Activated T-cell treated with anti-CD3 and anti-CD28 coated beads, Interleukin-2, amount 50 U/mL, for 24 hours (primary cell): ENCODE data around the gene CRCP.
"Not testable (repeated sequence)": the region's sequence is repeated elsewhere in the genome, so short reads cannot be mapped to it uniquely, and the experiment has no call there.

Source experiments
- DNase-seq: peaks from one replicate; pipeline ENCODE4 v3.0.0-alpha.2; 2020
- H3K27ac Mint-ChIP-seq: 2 replicates; pipeline ENCODE4 v1.8.0; 2020; ENCODE audit warnings: mild to moderate bottlenecking, mixed read lengths
- H3K27me3 Mint-ChIP-seq: 2 replicates; pipeline ENCODE4 v1.8.0; 2020; ENCODE audit warnings: mixed read lengths
- H3K36me3 Mint-ChIP-seq: 2 replicates; pipeline ENCODE4 v1.8.0; 2020; ENCODE audit warnings: low read depth, mixed read lengths
- H3K4me1 Mint-ChIP-seq: 2 replicates; pipeline ENCODE4 v1.8.0; 2020; ENCODE audit warnings: low read depth, mixed read lengths
- H3K4me3 Mint-ChIP-seq: 2 replicates; pipeline ENCODE4 v1.8.0; 2020; ENCODE audit warnings: mild to moderate bottlenecking, moderate library complexity, mixed read lengths
- H3K9me3 Mint-ChIP-seq: 2 replicates; pipeline ENCODE4 v1.8.0; 2020; ENCODE audit warnings: mixed read lengths

The CRCP gene

DNA sequence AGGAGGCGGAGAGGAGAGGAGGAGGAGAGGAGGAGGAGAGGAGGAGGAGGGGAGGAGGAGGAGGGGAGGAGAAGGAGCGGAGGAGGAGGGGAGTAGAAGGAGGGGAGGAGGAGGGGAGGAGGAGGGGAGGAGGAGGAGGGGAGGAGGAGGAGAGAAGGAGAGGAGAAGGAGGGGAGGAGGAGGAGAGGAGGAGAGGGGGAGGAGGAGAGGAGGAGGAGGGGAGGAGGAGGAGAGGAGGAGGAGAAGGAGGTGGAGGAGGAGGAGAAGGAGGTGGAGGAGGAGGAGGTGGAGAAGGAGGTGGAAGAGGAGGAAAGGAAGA, 15.5 kb upstream of the CRCP start:
- H3K9me3 Mint-ChIP-seq, result no peaks in the 10 kb centered on the region
- peaks cover 1% of the 10 kb centered on the region for H3K36me3 Mint-ChIP-seq
- H3K27ac Mint-ChIP-seq, result no peak overlapping the region
- no peak overlapping the region for H3K4me3 Mint-ChIP-seq
- no peaks in the 10 kb centered on the region for H3K27me3 Mint-ChIP-seq
- DNase-seq, result no peak
- H3K4me1 Mint-ChIP-seq, result peaks cover 11% of the 10 kb centered on the region

DNA sequence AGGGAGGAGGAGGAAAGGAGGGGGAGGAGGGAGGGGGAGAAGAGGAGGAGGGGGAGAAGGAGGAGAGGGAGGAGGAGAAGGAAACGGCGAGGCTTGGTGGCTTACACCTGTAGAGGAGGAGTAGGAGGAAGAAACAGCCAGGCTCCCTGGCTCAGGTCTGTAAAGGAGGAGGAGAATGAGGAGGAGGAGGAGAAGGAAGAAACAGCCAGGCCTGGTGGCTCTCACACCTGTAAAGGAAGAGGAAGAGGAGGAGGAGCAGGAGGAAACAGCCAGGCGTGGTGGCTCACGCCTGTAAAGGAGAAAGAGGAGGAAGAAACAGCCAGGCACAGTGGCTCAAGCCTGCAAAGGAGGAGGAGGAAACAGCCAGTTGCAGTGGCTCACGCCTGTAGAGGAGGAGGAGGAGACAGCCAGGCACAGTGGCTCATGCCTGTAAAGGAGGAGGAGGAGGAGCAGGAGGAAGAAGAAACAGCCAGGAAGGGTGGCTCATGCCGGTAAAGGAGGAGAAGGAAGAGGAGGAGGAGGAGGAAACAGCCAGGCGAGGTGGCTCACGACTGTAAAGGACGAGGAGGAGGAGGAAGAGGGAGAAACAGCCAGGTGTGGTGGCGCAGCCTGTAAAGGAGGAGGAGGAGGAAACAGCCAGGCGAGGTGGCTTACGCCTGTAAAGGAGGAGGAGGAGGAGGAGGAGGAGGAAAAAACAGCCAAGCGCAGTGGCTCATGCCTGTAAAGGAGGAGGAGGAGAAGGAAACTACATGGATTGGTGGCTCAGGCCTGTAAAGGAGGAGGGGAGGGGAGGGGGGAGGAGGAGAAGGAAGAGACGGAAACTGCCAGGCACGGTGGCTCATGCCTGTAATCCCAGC, 14.9 kb upstream of the CRCP start:
- H3K27me3 Mint-ChIP-seq, result no peaks in the 10 kb centered on the region
- H3K36me3 Mint-ChIP-seq, result peaks cover 1% of the 10 kb centered on the region
- H3K4me3 Mint-ChIP-seq, result peak overlapping the region; percentile 77
- no peaks in the 10 kb centered on the region for H3K9me3 Mint-ChIP-seq
- H3K27ac Mint-ChIP-seq, result peak overlapping the region; percentile 92
- DNase-seq, result peak; percentile 65
- H3K4me1 Mint-ChIP-seq, result peaks cover 11% of the 10 kb centered on the region

DNA sequence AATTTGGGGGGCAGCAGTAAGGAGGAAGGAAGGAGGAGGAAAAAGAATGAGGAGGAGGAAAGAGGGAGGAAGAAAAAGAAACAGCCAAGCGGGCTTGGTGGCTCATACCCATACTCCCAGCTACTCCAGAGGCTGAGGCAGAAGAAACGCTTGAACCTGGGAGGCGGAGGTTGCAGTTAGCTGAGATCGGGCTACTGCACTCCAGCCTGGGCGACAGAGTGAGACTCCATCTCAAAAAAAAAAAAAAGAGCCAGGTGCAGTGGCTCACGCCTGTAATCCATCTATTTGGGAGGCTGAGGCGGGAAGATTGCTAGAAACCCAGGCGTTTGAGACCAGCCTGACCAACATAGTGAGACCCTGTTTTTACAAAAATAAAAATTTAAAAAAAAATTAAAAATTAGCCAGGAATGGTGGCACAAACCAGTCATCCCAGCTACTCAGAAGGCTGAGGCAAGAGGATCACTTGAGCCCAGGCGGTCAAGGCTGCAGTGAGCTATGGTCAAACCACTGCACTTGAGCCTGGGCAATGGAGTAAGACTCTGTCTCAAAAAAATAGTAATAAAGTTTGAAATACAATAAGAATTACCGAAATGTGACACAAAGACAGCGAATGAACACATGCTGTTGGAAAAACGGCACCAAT, 14.1 kb upstream of the CRCP start:
- Mint-ChIP-seq H3K9me3 (no peaks in the 10 kb centered on the region), H3K27me3 (no peaks in the 10 kb centered on the region), H3K4me1 (peaks cover 11% of the 10 kb centered on the region), H3K4me3 (peak overlapping the region; percentile 77), H3K36me3 (peaks cover 1% of the 10 kb centered on the region), H3K27ac (peak overlapping the region; percentile 92)
- DNase-seq, result no peak

DNA sequence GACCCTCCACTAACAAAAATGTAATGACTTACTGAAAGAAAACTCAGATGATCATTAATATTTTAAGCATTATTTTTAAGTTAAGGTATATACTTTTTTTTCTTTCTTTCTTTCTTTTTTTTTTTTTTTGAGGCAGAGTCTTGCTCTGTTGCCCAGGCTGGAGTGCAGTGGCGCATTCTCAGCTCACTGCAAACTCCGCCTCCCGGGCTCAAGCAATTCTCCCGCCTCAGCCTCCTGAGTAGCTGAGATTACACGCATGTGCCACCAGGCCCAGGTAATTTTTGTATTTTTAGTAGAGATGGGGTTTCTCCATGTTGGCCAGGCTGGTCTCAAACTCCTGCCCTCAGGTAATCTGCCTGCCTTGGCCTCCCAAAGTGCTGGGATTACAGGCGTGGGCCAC, 12.5 kb upstream of the CRCP start:
- H3K9me3 Mint-ChIP-seq, H3K27ac Mint-ChIP-seq, H3K4me3 Mint-ChIP-seq, H3K27me3 Mint-ChIP-seq, DNase-seq, H3K36me3 Mint-ChIP-seq: not testable (repeated sequence)
- H3K4me1 Mint-ChIP-seq, result peaks cover 11% of the 10 kb centered on the region

DNA sequence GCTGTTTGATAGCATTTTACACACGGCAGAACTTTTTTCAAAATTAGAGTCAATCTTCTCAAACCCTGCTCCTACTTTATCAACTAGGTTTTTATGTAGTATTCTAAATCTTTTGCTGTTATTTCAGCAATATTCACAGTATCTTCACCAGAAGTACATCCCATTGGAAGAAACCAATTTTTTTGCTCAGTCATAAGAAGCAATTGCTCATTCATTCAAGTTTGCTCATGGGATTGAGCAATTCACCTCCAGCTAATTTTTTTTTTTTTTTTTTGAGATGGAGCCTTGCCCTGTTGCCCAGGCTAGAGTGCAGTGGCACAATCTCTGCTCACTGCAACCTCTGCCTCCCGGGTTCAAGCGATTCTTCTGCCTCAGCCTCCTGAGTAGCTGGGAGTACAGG, 10.7 kb upstream of the CRCP start:
- H3K27ac Mint-ChIP-seq, H3K4me3 Mint-ChIP-seq, H3K27me3 Mint-ChIP-seq, H3K36me3 Mint-ChIP-seq, H3K9me3 Mint-ChIP-seq, DNase-seq: not testable (repeated sequence)
- H3K4me1 Mint-ChIP-seq, result peaks cover 11% of the 10 kb centered on the region

DNA sequence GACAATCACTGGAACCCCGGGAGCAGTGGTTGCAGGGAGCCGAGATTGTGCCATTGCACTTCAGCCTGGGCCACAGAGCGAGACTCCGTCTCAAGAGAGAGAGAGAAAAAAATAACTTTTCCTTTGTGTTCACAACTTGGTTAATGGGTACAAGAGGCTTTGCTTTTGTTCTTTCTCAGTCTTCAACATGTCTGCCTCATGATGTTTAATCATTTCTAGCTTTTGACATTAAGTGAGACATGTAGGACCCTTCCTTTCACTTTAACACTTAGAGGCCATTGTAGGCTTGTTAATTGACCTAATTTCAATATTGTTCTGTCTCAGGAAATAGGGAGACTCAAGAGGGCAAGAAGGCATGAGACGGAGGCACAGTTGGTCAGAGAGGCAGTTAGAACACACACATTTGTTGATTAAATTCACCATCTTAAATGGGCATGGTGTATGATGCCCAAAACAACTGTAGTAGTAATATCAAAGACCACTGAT, 9.3 kb upstream of the CRCP start:
- no peak overlapping the region for H3K27ac Mint-ChIP-seq
- H3K9me3 Mint-ChIP-seq, result no peaks in the 10 kb centered on the region
- no peaks in the 10 kb centered on the region for H3K27me3 Mint-ChIP-seq
- no peak for DNase-seq
- peaks cover 2% of the 10 kb centered on the region for H3K4me1 Mint-ChIP-seq
- peaks cover 1% of the 10 kb centered on the region for H3K36me3 Mint-ChIP-seq
- no peak overlapping the region for H3K4me3 Mint-ChIP-seq

DNA sequence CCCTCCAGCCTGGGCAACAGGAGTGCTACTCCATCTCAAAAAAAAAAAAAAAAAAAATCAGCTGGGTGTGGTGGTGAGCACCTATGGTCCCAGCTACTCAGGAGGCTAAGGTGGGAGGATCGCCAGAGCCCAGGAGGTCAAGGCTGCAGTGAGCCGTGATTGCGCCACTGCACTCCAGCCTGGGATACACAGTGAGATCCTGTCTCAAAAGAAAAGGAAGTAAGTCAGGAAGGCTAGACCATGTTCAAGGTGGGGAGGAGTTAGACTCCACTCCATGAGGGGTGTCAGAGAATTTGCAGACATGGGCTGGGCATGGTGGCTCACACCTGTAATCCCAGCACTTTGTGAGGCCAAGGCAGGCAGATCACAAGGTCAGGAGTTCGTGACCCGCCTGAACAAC, 6.2 kb upstream of the CRCP start:
- not testable (repeated sequence) for H3K27ac Mint-ChIP-seq, H3K4me3 Mint-ChIP-seq, DNase-seq, H3K9me3 Mint-ChIP-seq, H3K36me3 Mint-ChIP-seq, H3K4me1 Mint-ChIP-seq, H3K27me3 Mint-ChIP-seq

DNA sequence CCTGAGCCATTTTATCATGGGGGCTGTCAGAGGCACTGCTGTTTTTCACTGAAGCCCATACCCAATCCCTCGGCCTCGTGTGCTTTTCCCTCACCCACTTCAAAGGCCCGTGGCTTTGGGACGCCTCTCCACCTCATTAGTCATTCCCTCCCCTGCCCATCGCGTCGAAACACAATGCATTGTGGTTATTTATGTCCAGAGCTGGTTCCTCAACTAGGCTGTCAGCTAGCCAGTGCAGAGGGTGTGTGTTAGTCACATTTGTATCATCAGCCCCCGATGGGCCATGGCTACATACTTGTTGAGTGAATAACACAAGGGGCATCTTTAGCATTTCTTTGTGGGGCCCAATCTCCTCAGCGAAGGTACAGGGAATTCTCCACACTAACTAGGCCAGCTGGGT, 3.8 kb upstream of the CRCP start:
- H3K27ac Mint-ChIP-seq, result peak overlapping the region; percentile 0
- H3K36me3 Mint-ChIP-seq, result peaks cover 14% of the 10 kb centered on the region
- no peaks in the 10 kb centered on the region for H3K9me3 Mint-ChIP-seq
- H3K4me3 Mint-ChIP-seq, result no peak overlapping the region
- no peaks in the 10 kb centered on the region for H3K27me3 Mint-ChIP-seq
- no peak for DNase-seq
- H3K4me1 Mint-ChIP-seq, result peaks cover 16% of the 10 kb centered on the region

DNA sequence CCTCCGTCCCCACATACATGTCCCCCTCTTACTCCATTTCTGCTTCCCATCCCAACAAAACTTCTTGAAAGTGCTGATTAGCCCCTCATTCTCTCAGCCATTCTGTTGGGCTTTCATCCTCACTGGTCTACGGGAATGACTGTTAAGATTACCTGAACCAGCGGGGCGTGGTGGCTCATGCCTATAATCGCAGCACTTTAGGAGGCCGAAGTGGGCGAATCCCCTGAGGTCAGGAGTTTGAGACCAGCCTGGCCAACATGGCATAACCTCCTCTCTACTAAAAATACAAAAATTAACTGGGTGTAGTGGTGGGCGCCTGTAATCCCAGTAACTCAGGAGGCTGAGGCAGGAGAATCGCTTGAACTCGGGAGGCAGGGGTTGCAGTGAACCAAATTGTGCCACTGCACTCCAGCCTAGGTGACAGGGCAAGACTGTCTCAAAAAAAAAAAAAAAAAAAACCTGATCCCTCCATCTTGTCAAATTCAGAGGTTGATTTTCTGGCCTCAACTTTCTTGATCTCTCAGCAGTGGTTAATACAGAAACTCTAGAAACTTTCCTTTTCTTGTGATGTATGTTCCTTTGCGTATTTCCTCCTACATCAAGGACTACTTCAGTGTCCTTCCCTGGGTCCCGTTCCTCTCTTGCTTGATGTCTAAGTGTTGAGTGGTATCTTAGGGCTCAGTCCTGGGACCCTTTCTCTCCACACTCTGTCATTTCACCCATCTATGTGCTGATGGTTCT, 2.2 kb downstream of the CRCP start:
- Mint-ChIP-seq H3K4me3 (peak overlapping the region; percentile 99), H3K4me1 (peaks cover 51% of the 10 kb centered on the region)
- not testable (repeated sequence) for DNase-seq

DNA sequence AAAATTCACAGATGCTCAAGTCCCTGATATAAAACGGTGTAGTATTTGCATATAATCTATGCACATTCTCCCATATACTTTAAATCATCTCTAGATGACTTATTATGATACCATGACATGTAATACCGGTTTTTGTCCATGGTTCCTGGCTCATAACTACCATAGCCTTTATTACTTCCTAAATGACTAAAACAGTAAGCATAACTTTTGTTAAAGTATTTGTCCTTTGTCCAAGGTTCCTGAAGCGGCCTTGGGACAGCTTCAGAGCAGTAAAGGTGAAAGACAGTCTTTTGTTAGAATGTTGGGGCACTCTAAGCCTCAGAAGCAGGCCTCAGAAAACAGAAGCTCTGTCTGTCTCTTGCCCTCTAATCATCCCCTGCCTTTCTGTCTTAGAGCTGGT, 4.0 kb downstream of the CRCP start:
- Mint-ChIP-seq H3K36me3 (peaks cover 75% of the 10 kb centered on the region), H3K9me3 (no peaks in the 10 kb centered on the region), H3K4me3 (peak overlapping the region; percentile 99), H3K4me1 (peaks cover 61% of the 10 kb centered on the region), H3K27ac (peak overlapping the region; percentile 82), H3K27me3 (no peaks in the 10 kb centered on the region)
- DNase-seq, result no peak

More for the DNA sequence above, 2.2 kb downstream of the CRCP start:
- Mint-ChIP-seq H3K36me3 (peaks cover 67% of the 10 kb centered on the region), H3K27ac (peak overlapping the region; percentile 84)
- not testable (repeated sequence) for H3K27me3 Mint-ChIP-seq, H3K9me3 Mint-ChIP-seq

DNA sequence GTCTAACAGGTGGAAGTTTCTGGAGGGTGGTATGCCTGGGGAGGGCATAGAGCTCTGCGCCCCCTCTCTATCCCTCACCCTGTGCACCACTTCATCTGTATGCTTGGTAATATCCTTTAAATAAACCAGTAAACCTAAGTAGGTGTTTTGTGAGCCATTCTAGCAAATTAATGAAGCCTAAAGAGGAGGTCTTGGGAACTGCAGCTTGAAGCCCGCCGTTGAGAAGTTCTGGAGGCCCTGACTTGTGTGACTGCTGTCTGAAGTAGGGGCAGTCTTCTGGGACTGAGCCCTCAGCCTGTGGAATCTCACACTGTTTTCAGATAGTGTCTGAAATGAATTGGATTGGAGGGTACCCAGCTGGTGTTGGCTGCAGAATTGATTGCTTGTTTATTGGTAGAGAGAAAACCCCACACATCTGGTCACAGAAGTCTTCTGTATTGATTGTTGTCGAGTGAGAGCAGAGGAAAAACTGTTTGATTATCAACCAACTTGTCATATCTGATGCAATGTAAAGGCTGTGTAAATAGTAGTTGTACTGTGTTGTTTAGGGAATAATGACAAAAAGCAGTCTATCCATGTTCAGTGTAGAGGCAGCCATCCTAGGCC, 4.7 kb downstream of the CRCP start:
- Mint-ChIP-seq H3K27me3 (no peaks in the 10 kb centered on the region), H3K27ac (peak overlapping the region; percentile 82), H3K9me3 (no peaks in the 10 kb centered on the region), H3K4me1 (peaks cover 58% of the 10 kb centered on the region), H3K4me3 (no peak overlapping the region), H3K36me3 (peaks cover 75% of the 10 kb centered on the region)
- DNase-seq, result no peak

DNA sequence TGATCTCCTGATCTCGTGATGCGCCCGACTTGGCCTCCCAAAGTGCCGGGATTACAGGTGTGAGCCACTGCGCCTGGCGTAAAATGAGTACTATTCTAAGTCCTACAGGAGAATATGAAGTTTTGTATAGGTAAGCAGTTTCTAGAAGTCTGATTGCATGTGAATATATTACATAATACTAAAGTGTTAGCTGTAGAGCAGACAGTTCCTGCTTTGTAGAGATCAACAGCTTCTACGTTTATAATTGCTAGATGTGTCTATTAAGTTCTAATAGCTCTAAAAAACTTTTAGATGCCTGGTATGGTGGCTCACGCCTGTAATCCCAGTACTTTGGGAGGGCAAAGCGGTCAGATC, 8.5 kb downstream of the CRCP start:
- peaks cover 67% of the 10 kb centered on the region for H3K36me3 Mint-ChIP-seq
- no peak overlapping the region for H3K27ac Mint-ChIP-seq
- no peak for DNase-seq
- H3K4me1 Mint-ChIP-seq, result peaks cover 62% of the 10 kb centered on the region
- H3K4me3 Mint-ChIP-seq, result no peak overlapping the region
- H3K9me3 Mint-ChIP-seq, result no peaks in the 10 kb centered on the region
- H3K27me3 Mint-ChIP-seq, result no peaks in the 10 kb centered on the region

DNA sequence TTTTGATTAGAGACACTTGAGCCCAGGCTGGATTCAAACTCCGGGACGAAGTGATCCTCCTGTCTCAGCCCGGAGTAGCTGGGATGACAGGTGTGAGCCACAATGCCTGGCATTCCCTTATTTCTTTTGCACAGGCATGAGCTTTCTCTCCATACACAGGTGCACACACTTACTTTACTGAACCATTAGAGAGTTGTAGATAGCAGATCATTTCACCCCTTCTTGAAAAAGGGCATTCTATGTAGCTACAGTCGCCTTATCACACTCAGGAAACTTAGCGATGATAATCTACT, 9.9 kb downstream of the CRCP start:
- not testable (repeated sequence) for H3K4me3 Mint-ChIP-seq, DNase-seq, H3K27me3 Mint-ChIP-seq, H3K9me3 Mint-ChIP-seq
- H3K4me1 Mint-ChIP-seq, result peaks cover 48% of the 10 kb centered on the region
- peaks cover 62% of the 10 kb centered on the region for H3K36me3 Mint-ChIP-seq
- H3K27ac Mint-ChIP-seq, result peak overlapping the region; percentile 20

DNA sequence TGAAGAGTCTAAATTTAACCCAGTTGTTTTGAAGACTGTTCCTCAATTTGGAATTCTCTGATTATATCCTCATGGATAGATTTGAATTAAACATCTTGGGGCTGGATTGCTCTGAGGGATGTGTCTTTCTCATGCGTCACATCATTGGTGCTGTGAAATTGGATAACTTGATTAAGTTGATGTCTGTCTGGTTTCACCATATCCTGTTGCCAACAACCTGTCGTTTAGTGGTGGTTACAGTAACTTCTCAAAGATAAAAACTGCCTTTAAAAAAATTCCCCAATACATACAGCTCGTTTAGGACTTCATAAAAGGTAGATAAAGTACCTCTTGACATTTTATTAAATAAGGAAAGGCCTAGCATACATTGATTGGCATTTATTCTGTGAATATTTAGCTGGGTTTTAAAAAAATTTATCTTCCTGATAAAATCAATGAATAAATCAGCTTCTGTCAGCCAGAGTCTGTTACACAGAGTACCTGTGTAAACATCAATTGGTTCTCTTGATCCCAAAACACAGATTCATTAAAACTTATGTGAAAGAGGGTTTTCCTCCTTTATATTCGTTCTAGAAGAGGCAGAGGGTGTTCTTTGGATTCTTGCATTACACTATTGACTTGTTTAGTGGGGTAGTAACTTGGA, 10.5 kb downstream of the CRCP start:
- peaks cover 49% of the 10 kb centered on the region for H3K4me1 Mint-ChIP-seq
- no peaks in the 10 kb centered on the region for H3K27me3 Mint-ChIP-seq
- H3K27ac Mint-ChIP-seq, result peak overlapping the region; percentile 58
- H3K9me3 Mint-ChIP-seq, result no peaks in the 10 kb centered on the region
- H3K36me3 Mint-ChIP-seq, result peaks cover 61% of the 10 kb centered on the region
- no peak for DNase-seq
- no peak overlapping the region for H3K4me3 Mint-ChIP-seq
